Esophagus squamous epithelium (tissue), 5 donors: ENCODE data around the gene PTPRN2. TPM values are rescaled to one million over a fixed set of nuclear protein-coding genes. Genes with fewer than 3 reads are reported as not detected.
"Not testable (repeated sequence)": the region's sequence is repeated elsewhere in the genome, so short reads cannot be mapped to it uniquely, and the experiment has no call there.

Experiments used
- DNase-seq: peaks from one replicate; lab custom pipeline; 2025; lab: John Stamatoyannopoulos, UW
- H3K27ac ChIP-seq, 4 donors: fragments of 200-600 bp; sonication (generic); one replicate each; pipeline ENCODE4 v1.5.1; 2016 to 2019; ENCODE audit warnings: mild to moderate bottlenecking in 1 of 4
- H3K27me3 ChIP-seq, 4 donors: fragments of 200-600 bp; sonication (generic); 1 replicate in 3 of 4; 2 replicates in 1 of 4; pipeline versions ENCODE4 v1.5.1 to v1.6.0; 2017 to 2021; ENCODE audit warnings: antibody characterized with exemption in 1 of 4
- H3K36me3 ChIP-seq, 3 donors: fragments of 200-600 bp; sonication (generic); one replicate each; pipeline ENCODE4 v1.5.1; 2016 to 2019
- H3K4me1 ChIP-seq, 3 donors: fragments of 200-600 bp; sonication (generic); one replicate each; pipeline ENCODE4 v1.5.1; 2017 to 2019
- H3K4me3 ChIP-seq, 4 donors: fragments of 200-600 bp; sonication (generic); 1 replicate in 3 of 4; 2 replicates in 1 of 4; pipeline ENCODE4 v1.5.1; 2016 to 2019; ENCODE audit warnings: mild to moderate bottlenecking in 2 of 4, moderate library complexity in 1 of 4
- H3K9me3 ChIP-seq, 3 donors: fragments of 200-600 bp; sonication (generic); one replicate each; pipeline ENCODE4 v1.5.1; 2016 to 2019
- CTCF ChIP-seq, 6 experiments: fragments of 450-650 bp in 4 of 6; fragments of 200-600 bp in 2 of 6; sonication (generic) in 2 of 6; IDR thresholded peaks; one replicate each; pipeline ENCODE4 v1.5.1; 2016 to 2019; ENCODE audit warnings: antibody characterized with exemption in 6 of 6, mild to moderate bottlenecking in 4 of 6, moderate library complexity in 4 of 6
- POLR2A ChIP-seq, 4 donors: fragments of 450-650 bp; IDR thresholded peaks; one replicate each; pipeline ENCODE4 v1.6.1; 2017; ENCODE audit warnings: antibody characterized with exemption in 4 of 4, mild to moderate bottlenecking in 4 of 4, moderate library complexity in 3 of 4
- WGBS, 2 donors: methylation state at CpG; one replicate each; pipeline ENCODE4 v1.1.5; 2018; 5-methylcytosine and 5-hydroxymethylcytosine counted together
- intact Hi-C: fragments of 100-400 bp; cut with DNase I; formaldehyde crosslinking; loops from one replicate; pipeline ENCODE4 v1.15.0; 2022
- total RNA-seq, 4 donors: library from RNA; depleted of rRNA; stranded (reverse); fragments of >200 nt; gene quantifications; one replicate each; pipeline ENCODE4 v1.1.0, GENCODE V29; 2016
- donor health status: DM: yes; HTN: yes; CAD: no.

Gene PTPRN2
- total RNA-seq, 4 donors from 2014 or later = 0.38 to 2.7 (median 1.0) TPM

DNA sequence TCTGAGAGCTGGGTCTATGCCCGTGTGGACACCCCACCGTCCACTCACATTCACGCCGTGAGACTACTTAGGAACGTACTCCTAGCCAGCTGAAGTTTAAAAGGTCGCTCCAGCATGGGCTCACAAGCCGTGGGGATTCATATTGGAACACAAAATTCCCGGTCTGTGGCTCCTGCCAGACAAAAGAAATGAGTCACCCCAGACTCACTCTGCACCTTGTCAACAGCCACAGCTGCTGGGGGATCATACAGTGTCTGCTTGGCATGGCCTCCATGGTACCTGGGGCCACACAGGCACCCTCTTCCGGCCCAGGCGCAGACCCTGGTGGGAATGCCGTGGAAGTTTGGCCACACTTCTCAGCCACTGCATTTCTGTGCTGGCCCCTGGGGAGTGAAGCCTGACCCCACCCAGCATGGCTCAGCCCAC, 1022.4 kb downstream of the PTPRN2 start:
- Histone ChIP-seq H3K27me3 (no peaks in the 10 kb centered on the region), H3K9me3 (no peaks in the 10 kb centered on the region), H3K4me1 (peaks cover 0 to 20% (median 6%) of the 10 kb centered on the region in 3 donors), H3K36me3 (no peaks in the 10 kb centered on the region), H3K27ac (peak overlapping the region in 1 of 4 donors; percentile 34), H3K4me3 (no peak overlapping the region)
- no peak for TF ChIP-seq POLR2A (IDR thresholded peaks at IDR 0.05)
- TF ChIP-seq CTCF (IDR thresholded peaks at IDR 0.05) = no peak
- WGBS, 2 donors = 67 to 85% methylated on average over 7 to 8 of the region's 11 CpGs
- intact Hi-C loops = no loop called here
- DNase-seq = no peak

GRCh38 chr7:157564517-157565177, 1023.0 kb downstream of the PTPRN2 start:
- 83 to 93% methylated on average over 17 of the region's 18 CpGs for WGBS, 2 donors
- peaks cover 0 to 19% (median 6%) of the 10 kb centered on the region in 3 donors for H3K4me1 ChIP-seq

GRCh38 chr7:157563467-157564135, 1024.0 kb downstream of the PTPRN2 start:
- WGBS, 2 donors = 76 to 97% methylated on average over 7 to 15 of the region's 20 CpGs

More at GRCh38 chr7:157564517-157565177, 1023.0 kb downstream of the PTPRN2 start:
- H3K9me3 ChIP-seq = no peaks in the 10 kb centered on the region
- no peak for DNase-seq
- peak overlapping the region in 1 of 4 donors; percentile 34 for H3K27ac ChIP-seq
- no peaks in the 10 kb centered on the region for H3K36me3 ChIP-seq
- intact Hi-C loops = no loop called here
- TF ChIP-seq CTCF (IDR thresholded peaks at IDR 0.05) (no peak), POLR2A (IDR thresholded peaks at IDR 0.05) (no peak)
- H3K4me3 ChIP-seq = no peak overlapping the region
- H3K27me3 ChIP-seq = no peaks in the 10 kb centered on the region

DNA sequence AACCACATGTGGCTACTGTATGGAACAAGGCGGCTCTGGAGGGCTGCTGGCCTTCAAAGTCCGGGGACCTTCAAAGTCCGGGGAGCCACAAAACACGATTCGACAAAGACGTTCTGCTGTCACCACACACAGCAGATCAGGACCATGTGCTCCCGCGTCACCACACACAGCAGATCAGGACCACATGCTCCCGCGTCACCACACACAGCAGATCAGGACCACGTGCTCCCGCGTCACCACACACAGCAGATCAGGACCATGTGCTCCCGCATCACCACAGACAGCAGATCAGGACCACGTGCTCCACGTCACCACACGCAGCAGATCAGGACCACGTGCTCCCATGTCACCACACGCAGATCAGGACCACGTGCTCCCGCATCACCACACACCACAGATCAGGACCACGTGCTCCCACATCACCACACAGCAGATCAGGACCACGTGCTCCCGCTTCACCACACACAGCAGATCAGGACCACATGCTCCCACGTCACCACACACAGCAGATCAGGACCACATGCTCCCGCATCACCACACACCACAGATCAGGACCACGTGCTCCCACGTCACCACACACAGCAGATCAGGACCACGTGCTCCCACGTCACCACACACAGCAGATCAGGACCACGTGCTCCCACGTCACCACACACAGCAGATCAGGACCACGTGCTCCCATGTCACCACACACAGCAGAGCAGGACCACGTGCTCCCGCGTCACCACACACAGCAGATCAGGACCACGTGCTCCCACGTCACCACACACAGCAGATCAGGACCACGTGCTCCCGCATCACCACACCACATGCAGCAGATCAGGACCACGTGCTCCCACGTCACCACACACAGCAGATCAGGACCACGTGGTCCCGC, 1024.9 kb downstream of the PTPRN2 start:
- H3K27ac ChIP-seq, H3K36me3 ChIP-seq, intact Hi-C loops, H3K9me3 ChIP-seq, H3K4me3 ChIP-seq, H3K4me1 ChIP-seq, H3K27me3 ChIP-seq, DNase-seq: not testable (repeated sequence)
- 88 to 97% methylated on average over 15 to 22 of the region's 44 CpGs for WGBS, 2 donors

More at GRCh38 chr7:157563467-157564135, 1024.0 kb downstream of the PTPRN2 start:
- DNase-seq, H3K9me3 ChIP-seq, intact Hi-C loops, H3K27ac ChIP-seq, H3K27me3 ChIP-seq, H3K4me1 ChIP-seq, H3K4me3 ChIP-seq, H3K36me3 ChIP-seq: not testable (repeated sequence)

DNA sequence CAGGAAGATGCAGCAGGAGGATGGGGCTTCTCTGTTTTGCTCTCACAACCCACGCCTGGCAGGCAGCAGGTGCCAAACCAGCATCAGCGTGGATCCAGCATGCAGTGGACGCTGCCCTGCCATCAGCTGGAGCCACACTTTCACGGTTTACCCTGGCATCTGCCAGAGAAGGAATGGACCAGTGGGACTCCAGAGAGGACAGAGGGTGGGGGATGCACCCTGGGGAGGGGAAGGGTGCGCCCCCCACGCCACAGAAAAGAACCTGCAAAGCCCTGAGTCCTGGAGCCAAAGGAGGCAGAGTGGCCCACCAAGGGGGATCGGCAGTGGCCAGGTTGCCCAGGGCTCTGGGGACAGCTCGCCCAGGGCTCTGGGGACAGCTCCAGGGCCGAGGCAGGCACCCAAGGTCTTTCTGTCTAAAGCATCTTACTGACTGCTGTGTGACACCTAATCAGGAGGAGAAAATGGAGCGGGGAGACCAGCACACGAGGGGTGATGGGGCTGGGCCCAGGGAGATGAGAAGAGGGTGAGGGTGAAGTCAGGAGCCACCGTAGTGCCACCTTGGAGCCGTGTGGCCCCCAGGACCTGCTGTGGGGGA, 1025.7 kb downstream of the PTPRN2 start:
- intact Hi-C loops = no loop called here

More for the DNA sequence above, 1025.7 kb downstream of the PTPRN2 start:
- TF ChIP-seq CTCF (IDR thresholded peaks at IDR 0.05) = no peak
- no peak for TF ChIP-seq POLR2A (IDR thresholded peaks at IDR 0.05)
- Histone ChIP-seq H3K4me3 (no peak overlapping the region), H3K4me1 (no peaks in the 10 kb centered on the region), H3K36me3 (no peaks in the 10 kb centered on the region), H3K9me3 (no peaks in the 10 kb centered on the region), H3K27ac (no peak overlapping the region), H3K27me3 (no peaks in the 10 kb centered on the region)
- no peak for DNase-seq
- WGBS, 2 donors = 81 to 94% methylated on average over 3 to 6 of the region's 13 CpGs
